ENCODE results near the gene DCLRE1C.

Gene DCLRE1C

GRCh38 chr10:14859775-14860174, 94.1 kb downstream of the DCLRE1C start:
- H3K4me1 ChIP-seq = peaks cover 0 to 3% (median 0%) of the 10 kb centered on the region in 4 donors
- no peak overlapping the region for H3K4me3 ChIP-seq
- intact Hi-C loops (cut with DNase I; ENCODE audit: low total_unique reads) = no loop called here
- H3K27me3 ChIP-seq = no peaks in the 10 kb centered on the region
- peaks cover 4 to 42% (median 33%) of the 10 kb centered on the region in 3 donors for H3K36me3 ChIP-seq
- DNase-seq = no peak
- TF ChIP-seq, protein P1, sequence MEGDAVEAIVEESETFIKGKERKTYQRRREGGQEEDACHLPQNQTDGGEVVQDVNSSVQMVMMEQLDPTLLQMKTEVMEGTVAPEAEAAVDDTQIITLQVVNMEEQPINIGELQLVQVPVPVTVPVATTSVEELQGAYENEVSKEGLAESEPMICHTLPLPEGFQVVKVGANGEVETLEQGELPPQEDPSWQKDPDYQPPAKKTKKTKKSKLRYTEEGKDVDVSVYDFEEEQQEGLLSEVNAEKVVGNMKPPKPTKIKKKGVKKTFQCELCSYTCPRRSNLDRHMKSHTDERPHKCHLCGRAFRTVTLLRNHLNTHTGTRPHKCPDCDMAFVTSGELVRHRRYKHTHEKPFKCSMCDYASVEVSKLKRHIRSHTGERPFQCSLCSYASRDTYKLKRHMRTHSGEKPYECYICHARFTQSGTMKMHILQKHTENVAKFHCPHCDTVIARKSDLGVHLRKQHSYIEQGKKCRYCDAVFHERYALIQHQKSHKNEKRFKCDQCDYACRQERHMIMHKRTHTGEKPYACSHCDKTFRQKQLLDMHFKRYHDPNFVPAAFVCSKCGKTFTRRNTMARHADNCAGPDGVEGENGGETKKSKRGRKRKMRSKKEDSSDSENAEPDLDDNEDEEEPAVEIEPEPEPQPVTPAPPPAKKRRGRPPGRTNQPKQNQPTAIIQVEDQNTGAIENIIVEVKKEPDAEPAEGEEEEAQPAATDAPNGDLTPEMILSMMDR (IDR thresholded peaks at IDR 0.05) = no peak
- no peak overlapping the region for H3K27ac ChIP-seq
- H3K9me3 ChIP-seq = no peaks in the 10 kb centered on the region

- H3K27me3 ChIP-seq = no peaks in the 10 kb centered on the region
- H3K4me1 ChIP-seq = peaks cover 0 to 3% (median 0%) of the 10 kb centered on the region in 4 donors
- no peak overlapping the region for H3K27ac ChIP-seq
- no peak overlapping the region for H3K4me3 ChIP-seq
- H3K9me3 ChIP-seq = no peaks in the 10 kb centered on the region
- peaks cover 7 to 48% (median 38%) of the 10 kb centered on the region in 3 donors for H3K36me3 ChIP-seq
- TF ChIP-seq, protein P1 (IDR thresholded peaks at IDR 0.05) = no peak
- DNase-seq = no peak
- intact Hi-C loops (cut with DNase I; ENCODE audit: low total_unique reads) = no loop called here
Measured at GRCh38 chr10:14859043-14859442, 94.9 kb downstream of the DCLRE1C start.

GRCh38 chr10:14858338-14858960, 95.4 kb downstream of the DCLRE1C start:
- TF ChIP-seq, protein P1 (IDR thresholded peaks at IDR 0.05) = no peak
- H3K4me3 ChIP-seq = no peak overlapping the region
- intact Hi-C loops (cut with DNase I; ENCODE audit: low total_unique reads) = no loop called here
- no peaks in the 10 kb centered on the region for H3K27me3 ChIP-seq
- H3K27ac ChIP-seq = no peak overlapping the region
- no peaks in the 10 kb centered on the region for H3K9me3 ChIP-seq
- H3K4me1 ChIP-seq = peaks cover 0 to 3% (median 0%) of the 10 kb centered on the region in 4 donors
- peaks cover 11 to 49% (median 38%) of the 10 kb centered on the region in 3 donors for H3K36me3 ChIP-seq
- DNase-seq = no peak

GRCh38 chr10:14855453-14855852, 98.4 kb downstream of the DCLRE1C start:
- peaks cover 7 to 54% (median 38%) of the 10 kb centered on the region in 3 donors for H3K36me3 ChIP-seq
- H3K27me3 ChIP-seq = no peaks in the 10 kb centered on the region
- no peak for DNase-seq
- peaks cover 0 to 3% (median 0%) of the 10 kb centered on the region in 4 donors for H3K4me1 ChIP-seq
- H3K9me3 ChIP-seq = no peaks in the 10 kb centered on the region
- TF ChIP-seq, protein P1 (IDR thresholded peaks at IDR 0.05) = no peak
- no peak overlapping the region for H3K27ac ChIP-seq
- intact Hi-C loops (cut with DNase I; ENCODE audit: low total_unique reads) = no loop called here
- no peak overlapping the region for H3K4me3 ChIP-seq

DNA sequence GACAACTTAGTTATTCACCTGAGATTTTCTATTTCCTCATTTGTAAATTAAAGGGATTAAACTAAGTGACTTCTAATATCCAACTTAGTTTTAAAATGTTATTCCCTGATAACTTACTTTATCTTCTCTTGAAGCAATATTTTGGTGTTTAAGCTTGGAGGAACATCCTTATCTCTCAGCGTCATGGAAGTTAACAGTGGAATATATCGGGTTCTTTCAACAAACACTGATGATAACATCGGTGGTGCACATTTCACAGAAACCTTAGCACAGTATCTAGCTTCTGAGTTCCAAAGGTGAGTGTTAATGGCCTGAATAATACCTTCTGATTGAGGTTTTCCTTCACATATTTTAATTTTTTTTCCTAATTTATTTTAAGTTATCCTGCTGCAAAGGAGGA, 101.7 kb downstream of the DCLRE1C start:
- intact Hi-C loops (cut with DNase I; ENCODE audit: low total_unique reads) = no loop called here
- Histone ChIP-seq H3K27ac (no peak overlapping the region), H3K4me3 (no peak overlapping the region), H3K4me1 (no peaks in the 10 kb centered on the region), H3K27me3 (no peaks in the 10 kb centered on the region), H3K9me3 (no peaks in the 10 kb centered on the region), H3K36me3 (peaks cover 7 to 55% (median 51%) of the 10 kb centered on the region in 3 donors)
- TF ChIP-seq, protein P1 (IDR thresholded peaks at IDR 0.05) = no peak
- no peak for DNase-seq

Measured in tibial artery (tissue), 4 donors.